ENCODE results near the gene TAMM41.

TAMM41 gene

GRCh38 chr3:11820531-11821041 lies 26.1 kb downstream of the TAMM41 start:
- H3K4me3 ChIP-seq = no peak overlapping the region
- H3K9me3 ChIP-seq (ENCODE audit: low read depth, low read length) = no peaks in the 10 kb centered on the region
- H3K9ac ChIP-seq (ENCODE audit: insufficient read length) = no peak overlapping the region
- no peak overlapping the region for H3K27ac ChIP-seq
- no peak for DNase-seq (ENCODE audit: low read depth, low spot score)
- no peaks in the 10 kb centered on the region; the same call in 1 of the 2 replicates for H3K36me3 ChIP-seq (ENCODE audit: insufficient read depth, low read length)
- TF ChIP-seq EZH2 (IDR thresholded peaks at IDR 0.05) (no peak), POLR2AphosphoS5 (IDR thresholded peaks at IDR 0.05; ENCODE audit: borderline replicate concordance, low read depth, low read length) (no peak), FOXP2 (optimal IDR thresholded peaks at IDR 0.05; ENCODE audit: control extremely low read depth, extremely low read length, insufficient read depth) (no peak)

GRCh38 chr3:11819146-11819689 lies 27.5 kb downstream of the TAMM41 start:
- Histone ChIP-seq H3K9me3 (ENCODE audit: low read depth, low read length) (no peaks in the 10 kb centered on the region), H3K4me3 (no peak overlapping the region), H3K27ac (no peak overlapping the region), H3K9ac (ENCODE audit: insufficient read length) (no peak overlapping the region), H3K36me3 (ENCODE audit: insufficient read depth, low read length) (no peaks in the 10 kb centered on the region)
- no peak for DNase-seq (ENCODE audit: low read depth, low spot score)
- no peak for TF ChIP-seq FOXP2 (optimal IDR thresholded peaks at IDR 0.05; ENCODE audit: control extremely low read depth, extremely low read length, insufficient read depth)
- TF ChIP-seq EZH2 (IDR thresholded peaks at IDR 0.05) = no peak
- no peak for TF ChIP-seq POLR2AphosphoS5 (IDR thresholded peaks at IDR 0.05; ENCODE audit: borderline replicate concordance, low read depth, low read length)

- Histone ChIP-seq H3K4me3 (no peak overlapping the region), H3K36me3 (ENCODE audit: insufficient read depth, low read length) (no peaks in the 10 kb centered on the region), H3K27ac (no peak overlapping the region), H3K9me3 (ENCODE audit: low read depth, low read length) (no peaks in the 10 kb centered on the region), H3K9ac (ENCODE audit: insufficient read length) (no peak overlapping the region)
- no peak for DNase-seq (ENCODE audit: low read depth, low spot score)
- TF ChIP-seq EZH2 (IDR thresholded peaks at IDR 0.05) (no peak), FOXP2 (optimal IDR thresholded peaks at IDR 0.05; ENCODE audit: control extremely low read depth, extremely low read length, insufficient read depth) (no peak), POLR2AphosphoS5 (IDR thresholded peaks at IDR 0.05; ENCODE audit: borderline replicate concordance, low read depth, low read length) (no peak)
Observed at GRCh38 chr3:11818033-11818432, 28.7 kb downstream of the TAMM41 start.

DNA sequence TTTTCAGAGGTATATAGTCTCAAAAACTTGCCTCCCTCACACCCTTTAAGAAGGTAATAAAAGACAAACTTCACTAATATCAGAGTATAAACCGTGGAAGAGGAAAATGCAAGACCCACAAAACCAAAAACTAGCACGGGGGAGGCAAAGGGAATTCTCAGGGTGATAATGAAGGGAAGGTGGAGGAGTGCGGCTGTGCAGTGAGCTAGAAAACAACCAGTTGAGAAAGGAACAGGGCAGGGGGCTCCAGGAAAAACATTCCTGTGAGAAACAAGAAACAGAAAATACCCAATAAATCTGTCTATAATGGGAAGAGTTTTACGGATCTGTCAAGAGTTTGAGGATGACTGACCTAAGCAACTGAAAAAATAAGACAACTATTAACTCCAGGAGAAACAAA lies 31.6 kb downstream of the TAMM41 start:
- H3K9me3 ChIP-seq (ENCODE audit: low read depth, low read length) = no peaks in the 10 kb centered on the region
- no peak overlapping the region for H3K4me3 ChIP-seq
- TF ChIP-seq EZH2 (IDR thresholded peaks at IDR 0.05) = no peak
- no peak for TF ChIP-seq FOXP2 (optimal IDR thresholded peaks at IDR 0.05; ENCODE audit: control extremely low read depth, extremely low read length, insufficient read depth)
- no peak for TF ChIP-seq POLR2AphosphoS5 (IDR thresholded peaks at IDR 0.05; ENCODE audit: borderline replicate concordance, low read depth, low read length)
- H3K27ac ChIP-seq = no peak overlapping the region
- no peaks in the 10 kb centered on the region for H3K36me3 ChIP-seq (ENCODE audit: insufficient read depth, low read length)
- H3K9ac ChIP-seq (ENCODE audit: insufficient read length) = no peak overlapping the region
- no peak for DNase-seq (ENCODE audit: low read depth, low spot score)

GRCh38 chr3:11814663-11815062 lies 32.0 kb downstream of the TAMM41 start:
- Histone ChIP-seq H3K4me3 (no peak overlapping the region), H3K9me3 (ENCODE audit: low read depth, low read length) (no peaks in the 10 kb centered on the region), H3K27ac (no peak overlapping the region), H3K9ac (ENCODE audit: insufficient read length) (no peak overlapping the region), H3K36me3 (ENCODE audit: insufficient read depth, low read length) (no peaks in the 10 kb centered on the region)
- TF ChIP-seq POLR2AphosphoS5 (IDR thresholded peaks at IDR 0.05; ENCODE audit: borderline replicate concordance, low read depth, low read length) (no peak), EZH2 (IDR thresholded peaks at IDR 0.05) (no peak), FOXP2 (optimal IDR thresholded peaks at IDR 0.05; ENCODE audit: control extremely low read depth, extremely low read length, insufficient read depth) (no peak)
- DNase-seq (ENCODE audit: low read depth, low spot score) = no peak

DNA sequence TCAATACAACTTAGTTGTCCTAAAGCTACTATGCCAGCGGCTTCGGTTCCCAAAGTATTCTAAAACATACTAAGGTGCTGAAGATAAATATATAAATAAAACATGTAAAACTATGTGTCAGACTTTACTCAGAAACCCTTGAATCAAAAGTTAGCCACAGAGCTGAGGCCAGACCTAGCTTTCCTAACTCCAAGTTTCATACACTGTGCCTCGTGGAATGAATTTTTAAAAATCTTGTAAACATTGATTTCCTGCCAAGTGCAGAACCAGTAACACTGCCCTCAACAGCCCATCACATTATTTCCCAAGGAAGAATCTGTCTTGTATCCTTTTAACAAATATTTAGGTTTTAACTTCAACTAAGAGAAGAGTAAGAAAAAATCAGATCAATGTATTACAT lies 36.4 kb downstream of the TAMM41 start:
- no peak for DNase-seq (ENCODE audit: low read depth, low spot score)
- no peaks in the 10 kb centered on the region for H3K36me3 ChIP-seq (ENCODE audit: insufficient read depth, low read length)
- no peak overlapping the region for H3K4me3 ChIP-seq
- H3K9me3 ChIP-seq (ENCODE audit: low read depth, low read length) = no peaks in the 10 kb centered on the region
- TF ChIP-seq FOXP2 (optimal IDR thresholded peaks at IDR 0.05; ENCODE audit: control extremely low read depth, extremely low read length, insufficient read depth) (no peak), EZH2 (IDR thresholded peaks at IDR 0.05) (no peak), POLR2AphosphoS5 (IDR thresholded peaks at IDR 0.05; ENCODE audit: borderline replicate concordance, low read depth, low read length) (no peak)
- no peak overlapping the region for H3K9ac ChIP-seq (ENCODE audit: insufficient read length)
- no peak overlapping the region for H3K27ac ChIP-seq

- H3K9me3 ChIP-seq (ENCODE audit: low read depth, low read length) = no peaks in the 10 kb centered on the region
- no peaks in the 10 kb centered on the region for H3K36me3 ChIP-seq (ENCODE audit: insufficient read depth, low read length)
- H3K9ac ChIP-seq (ENCODE audit: insufficient read length) = no peak overlapping the region
- no peak for DNase-seq (ENCODE audit: low read depth, low spot score)
- no peak overlapping the region for H3K4me3 ChIP-seq
- no peak overlapping the region for H3K27ac ChIP-seq
- no peak for TF ChIP-seq POLR2AphosphoS5 (IDR thresholded peaks at IDR 0.05; ENCODE audit: borderline replicate concordance, low read depth, low read length)
- TF ChIP-seq EZH2 (IDR thresholded peaks at IDR 0.05) = no peak
- no peak for TF ChIP-seq FOXP2 (optimal IDR thresholded peaks at IDR 0.05; ENCODE audit: control extremely low read depth, extremely low read length, insufficient read depth)
Observed at GRCh38 chr3:11808231-11808630, 38.5 kb downstream of the TAMM41 start.

GRCh38 chr3:11807686-11808085 lies 39.0 kb downstream of the TAMM41 start:
- no peaks in the 10 kb centered on the region for H3K36me3 ChIP-seq (ENCODE audit: insufficient read depth, low read length)
- no peak overlapping the region for H3K27ac ChIP-seq
- H3K4me3 ChIP-seq = no peak overlapping the region
- H3K9ac ChIP-seq (ENCODE audit: insufficient read length) = no peak overlapping the region
- no peak for DNase-seq (ENCODE audit: low read depth, low spot score)
- H3K9me3 ChIP-seq (ENCODE audit: low read depth, low read length) = no peaks in the 10 kb centered on the region
- TF ChIP-seq POLR2AphosphoS5 (IDR thresholded peaks at IDR 0.05; ENCODE audit: borderline replicate concordance, low read depth, low read length) = no peak
- no peak for TF ChIP-seq FOXP2 (optimal IDR thresholded peaks at IDR 0.05; ENCODE audit: control extremely low read depth, extremely low read length, insufficient read depth)
- TF ChIP-seq EZH2 (IDR thresholded peaks at IDR 0.05) = no peak

DNA sequence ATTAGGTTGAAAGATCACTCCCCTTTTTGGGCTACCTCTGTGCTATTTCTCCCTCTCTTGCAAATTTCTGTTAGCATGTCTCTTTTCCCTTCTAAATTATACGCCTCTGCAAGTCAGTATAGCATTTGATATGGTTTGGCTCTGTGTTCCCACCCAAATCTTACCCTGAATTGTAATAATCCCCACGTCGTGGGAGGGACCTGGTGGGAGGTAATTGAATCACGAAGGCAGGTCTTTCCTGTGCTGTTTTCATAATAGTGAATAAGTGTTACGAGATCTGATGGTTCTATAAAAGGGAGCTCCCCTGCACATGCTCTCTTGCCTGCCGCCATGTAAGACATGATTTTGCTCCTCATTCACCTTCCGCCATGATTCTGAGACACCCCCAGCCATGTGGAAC lies 41.0 kb downstream of the TAMM41 start:
- H3K36me3 ChIP-seq (ENCODE audit: insufficient read depth, low read length) = no peaks in the 10 kb centered on the region; the same call in 1 of the 2 replicates

More for the DNA sequence above, 41.0 kb downstream of the TAMM41 start:
- Histone ChIP-seq H3K9ac (ENCODE audit: insufficient read length) (no peak overlapping the region), H3K9me3 (ENCODE audit: low read depth, low read length) (no peaks in the 10 kb centered on the region), H3K27ac (no peak overlapping the region), H3K4me3 (no peak overlapping the region)
- DNase-seq (ENCODE audit: low read depth, low spot score) = no peak
- TF ChIP-seq POLR2AphosphoS5 (IDR thresholded peaks at IDR 0.05; ENCODE audit: borderline replicate concordance, low read depth, low read length) (no peak), FOXP2 (optimal IDR thresholded peaks at IDR 0.05; ENCODE audit: control extremely low read depth, extremely low read length, insufficient read depth) (no peak), EZH2 (IDR thresholded peaks at IDR 0.05) (no peak)
